Osteoblast (primary cell): ENCODE data around the gene MAGI1. TPM values are rescaled to one million over a fixed set of nuclear protein-coding genes. Genes with fewer than 3 reads are reported as not detected.

Experiments
- DNase-seq: peaks from one replicate; pipeline ENCODE4 v3.0.0; 2011; ENCODE audit warnings: low spot score, mixed read lengths; ENCODE audit not compliant: insufficient read length; ENCODE audit errors: missing footprints
- H2AFZ ChIP-seq: 2 replicates; pipeline ENCODE4 v1.6.0; 2011; ENCODE audit warnings: mild to moderate bottlenecking, low read length
- H3K27ac ChIP-seq: 2 replicates; pipeline ENCODE4 v1.5.1; 2011; ENCODE audit warnings: mild to moderate bottlenecking, low read depth, low read length, moderate library complexity
- H3K27me3 ChIP-seq: 2 replicates; pipeline ENCODE4 v1.6.0; 2012; ENCODE audit warnings: mild to moderate bottlenecking, control low read depth, inconsistent platforms, low read length, moderate library complexity; ENCODE audit not compliant: insufficient read depth
- H3K36me3 ChIP-seq: 2 replicates; pipeline ENCODE4 v1.5.1; 2011; ENCODE audit warnings: mild to moderate bottlenecking, low read length, control low read depth, moderate library complexity; ENCODE audit not compliant: insufficient read depth
- H3K4me1 ChIP-seq: 2 replicates; pipeline ENCODE4 v1.5.1; 2011; ENCODE audit warnings: mild to moderate bottlenecking, low read length, control low read depth, moderate library complexity; ENCODE audit not compliant: insufficient read depth
- H3K4me2 ChIP-seq: 2 replicates; pipeline ENCODE4 v1.6.0; 2011; ENCODE audit warnings: mild to moderate bottlenecking, low read length; ENCODE audit not compliant: insufficient read depth
- H3K4me3 ChIP-seq: fragments of 200-600 bp; sonication (generic); 3 replicates; pipeline ENCODE4 v1.5.1; 2012; ENCODE audit warnings: mild to moderate bottlenecking, low read length, inconsistent platforms; ENCODE audit not compliant: insufficient read depth
- H3K79me2 ChIP-seq: 2 replicates; pipeline ENCODE4 v1.6.0; 2012; ENCODE audit warnings: mild to moderate bottlenecking, low read length, control low read depth, inconsistent platforms; ENCODE audit not compliant: insufficient read depth
- H3K9me3 ChIP-seq: 2 replicates; pipeline ENCODE4 v1.5.1; 2011; ENCODE audit warnings: low read depth, low read length, control low read depth
- H4K20me1 ChIP-seq: 2 replicates; pipeline ENCODE4 v1.6.0; 2012; ENCODE audit warnings: mild to moderate bottlenecking, low read length, control low read depth; ENCODE audit not compliant: insufficient read depth
- CTCF ChIP-seq: IDR thresholded peaks from 2 replicates; pipeline ENCODE4 v1.5.1; 2011; ENCODE audit warnings: mild to moderate bottlenecking, low read depth, low read length, moderate library complexity; ENCODE audit errors: extremely low read depth
- total RNA-seq: library from RNA; depleted of rRNA; stranded (reverse); fragments of >200 nt; gene quantifications from 2 replicates; pipeline ENCODE4 v1.2.3, GENCODE V29; 2012

MAGI1 gene
- total RNA-seq, 1 donor = 66.6 TPM

DNA sequence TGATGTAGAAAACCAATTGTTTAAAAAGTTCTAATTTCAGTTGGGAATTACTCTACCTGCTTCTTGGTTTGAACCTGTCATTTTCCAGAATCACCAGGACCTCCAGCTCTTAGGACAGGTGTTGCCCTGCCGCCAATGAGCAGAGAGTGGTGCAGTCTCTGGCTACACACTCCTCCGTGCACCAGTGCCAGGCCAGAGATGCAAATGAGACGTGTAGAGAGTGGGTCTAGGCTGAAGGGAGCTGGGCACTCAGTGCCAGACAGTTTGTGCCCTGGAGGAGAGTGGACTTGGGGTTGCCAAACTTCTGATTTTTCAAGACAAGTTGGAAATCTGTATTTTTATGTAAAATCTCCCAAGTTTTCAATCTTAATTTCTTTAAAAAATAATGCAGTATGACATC, 566.2 kb downstream of the MAGI1 start:
- H3K36me3 ChIP-seq = peaks cover 7% of the 10 kb centered on the region
- no peak overlapping the region for H2AFZ ChIP-seq
- no peak overlapping the region for H3K4me2 ChIP-seq
- no peaks in the 10 kb centered on the region for H3K9me3 ChIP-seq
- DNase-seq = no peak
- H3K27me3 ChIP-seq = no peaks in the 10 kb centered on the region
- no peak for TF ChIP-seq CTCF
- peaks cover 6% of the 10 kb centered on the region for H4K20me1 ChIP-seq
- H3K27ac ChIP-seq = no peak overlapping the region
- H3K4me1 ChIP-seq = peaks cover 2% of the 10 kb centered on the region
- H3K79me2 ChIP-seq = no peaks in the 10 kb centered on the region
- no peak overlapping the region for H3K4me3 ChIP-seq

- Histone ChIP-seq H3K27ac (no peak overlapping the region), H3K36me3 (no peaks in the 10 kb centered on the region), H3K4me3 (no peak overlapping the region), H3K4me1 (no peaks in the 10 kb centered on the region), H3K79me2 (no peaks in the 10 kb centered on the region), H2AFZ (no peak overlapping the region), H3K9me3 (no peaks in the 10 kb centered on the region), H3K27me3 (no peaks in the 10 kb centered on the region), H4K20me1 (no peaks in the 10 kb centered on the region), H3K4me2 (no peak overlapping the region)
- TF ChIP-seq CTCF = no peak
- DNase-seq = no peak
Observed at GRCh38 chr3:65466300-65466988, 572.3 kb downstream of the MAGI1 start.

DNA sequence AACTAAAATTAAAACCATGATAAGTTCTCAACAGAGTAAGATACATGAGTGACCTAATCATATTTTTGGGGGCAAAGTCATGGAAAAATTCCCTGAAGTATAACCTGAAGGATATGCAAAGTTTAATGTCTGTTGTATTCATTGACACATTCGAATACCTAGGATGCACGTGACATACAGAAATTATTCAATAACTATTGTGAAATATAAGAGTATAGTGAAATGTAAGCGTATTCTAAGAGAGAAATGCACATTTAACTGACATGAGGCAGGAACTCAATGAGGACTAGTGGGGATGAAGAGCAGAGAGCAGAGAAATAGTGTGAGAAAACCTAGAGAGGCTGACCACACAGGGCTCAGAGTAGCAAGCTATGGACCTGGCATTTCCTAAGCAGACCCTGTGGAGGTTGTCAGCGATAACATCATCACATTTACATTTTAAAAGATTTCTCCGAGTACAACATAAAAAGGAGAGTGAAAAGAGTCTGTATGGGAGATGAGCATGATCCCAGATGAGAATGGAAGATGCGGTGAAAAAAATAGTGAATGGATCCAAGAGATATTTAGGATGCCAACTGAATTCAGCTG, 588.8 kb downstream of the MAGI1 start:
- Histone ChIP-seq H3K4me1 (no peaks in the 10 kb centered on the region), H3K4me3 (no peak overlapping the region)

More for the DNA sequence above, 588.8 kb downstream of the MAGI1 start:
- no peak overlapping the region for H3K4me2 ChIP-seq
- DNase-seq = no peak
- no peaks in the 10 kb centered on the region for H3K27me3 ChIP-seq
- no peaks in the 10 kb centered on the region for H3K9me3 ChIP-seq
- H2AFZ ChIP-seq = no peak overlapping the region
- H3K79me2 ChIP-seq = no peaks in the 10 kb centered on the region
- peaks cover 5% of the 10 kb centered on the region for H4K20me1 ChIP-seq
- no peaks in the 10 kb centered on the region for H3K36me3 ChIP-seq
- H3K27ac ChIP-seq = no peak overlapping the region
- TF ChIP-seq CTCF = no peak
